ENCODE results near the gene HDLBP. TPM values are rescaled to one million over a fixed set of nuclear protein-coding genes. Genes with fewer than 3 reads are reported as not detected.

The HDLBP gene
- total and polyA plus RNA-seq, 10 donors = 46.1 to 333 (median 244) TPM

DNA sequence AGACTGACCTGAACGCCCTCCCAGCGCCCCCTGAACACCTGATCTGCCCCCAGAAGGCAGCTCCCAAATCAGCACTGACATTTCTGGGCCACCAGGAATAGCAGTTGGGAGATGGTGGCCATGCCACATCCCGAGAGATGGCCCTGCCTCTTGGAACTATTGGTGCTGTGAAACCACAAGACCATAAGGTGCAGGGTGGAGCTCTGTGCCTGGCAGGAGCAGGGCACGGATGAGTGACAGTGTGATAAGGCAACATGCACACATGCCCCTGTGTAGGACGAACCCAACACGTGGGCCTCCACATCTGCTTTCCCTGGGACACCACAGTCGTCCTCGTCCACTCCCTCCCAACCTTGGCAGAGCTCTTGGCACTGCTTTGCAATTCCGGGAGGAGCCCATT, 100.1 kb downstream of the HDLBP start:
- H3K27ac ChIP-seq = no peak overlapping the region
- peaks cover 0 to 12% (median 0%) of the 10 kb centered on the region in 7 donors for H3K27me3 ChIP-seq (replicated peaks in 1 of 7)
- no peak for DNase-seq
- no peaks in the 10 kb centered on the region for H3K9me3 ChIP-seq
- H3K4me1 ChIP-seq = peaks cover 3 to 33% (median 19%) of the 10 kb centered on the region in 6 donors
- no peak overlapping the region for H3K4me3 ChIP-seq
- H3K36me3 ChIP-seq = no peaks in the 10 kb centered on the region
- 56 to 69% (median 64%) methylated on average over 7 to 9 of the region's 9 CpGs for WGBS, 5 donors
- intact Hi-C loops (cut with DNase I; ENCODE audit: low total_unique reads) = no loop called here
- TF ChIP-seq, protein P1, sequence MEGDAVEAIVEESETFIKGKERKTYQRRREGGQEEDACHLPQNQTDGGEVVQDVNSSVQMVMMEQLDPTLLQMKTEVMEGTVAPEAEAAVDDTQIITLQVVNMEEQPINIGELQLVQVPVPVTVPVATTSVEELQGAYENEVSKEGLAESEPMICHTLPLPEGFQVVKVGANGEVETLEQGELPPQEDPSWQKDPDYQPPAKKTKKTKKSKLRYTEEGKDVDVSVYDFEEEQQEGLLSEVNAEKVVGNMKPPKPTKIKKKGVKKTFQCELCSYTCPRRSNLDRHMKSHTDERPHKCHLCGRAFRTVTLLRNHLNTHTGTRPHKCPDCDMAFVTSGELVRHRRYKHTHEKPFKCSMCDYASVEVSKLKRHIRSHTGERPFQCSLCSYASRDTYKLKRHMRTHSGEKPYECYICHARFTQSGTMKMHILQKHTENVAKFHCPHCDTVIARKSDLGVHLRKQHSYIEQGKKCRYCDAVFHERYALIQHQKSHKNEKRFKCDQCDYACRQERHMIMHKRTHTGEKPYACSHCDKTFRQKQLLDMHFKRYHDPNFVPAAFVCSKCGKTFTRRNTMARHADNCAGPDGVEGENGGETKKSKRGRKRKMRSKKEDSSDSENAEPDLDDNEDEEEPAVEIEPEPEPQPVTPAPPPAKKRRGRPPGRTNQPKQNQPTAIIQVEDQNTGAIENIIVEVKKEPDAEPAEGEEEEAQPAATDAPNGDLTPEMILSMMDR (IDR thresholded peaks at IDR 0.05 in 8 of 11, conservative IDR thresholded peaks at IDR 0.05 in 3 of 11) = no peak
- no peak for TF ChIP-seq POLR2AphosphoS5 (IDR thresholded peaks at IDR 0.05)
- TF ChIP-seq POLR2A (IDR thresholded peaks at IDR 0.05) = no peak

DNA sequence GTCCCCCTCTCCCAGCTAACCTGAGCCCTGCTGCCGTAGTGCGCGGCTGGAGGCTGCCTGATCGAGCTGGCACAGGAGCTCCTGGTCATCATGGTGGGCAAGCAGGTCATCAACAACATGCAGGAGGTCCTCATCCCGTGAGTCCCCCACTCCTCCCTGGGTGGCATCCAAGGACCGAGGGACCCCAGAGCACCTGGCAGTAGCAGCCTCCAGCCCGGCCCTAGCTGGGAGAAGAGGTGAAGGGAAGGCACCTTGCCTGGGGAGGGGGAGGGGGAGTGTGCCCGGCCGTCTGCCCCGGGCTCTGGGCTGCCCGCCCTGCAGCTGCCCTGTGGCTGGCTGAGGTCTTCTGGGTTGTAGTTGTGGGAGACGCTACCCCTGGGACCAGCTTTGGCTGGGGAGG, 100.7 kb downstream of the HDLBP start:
- 78 to 90% (median 87%) methylated on average over 10 to 12 of the region's 12 CpGs for WGBS, 5 donors
- DNase-seq = no peak
- H3K9me3 ChIP-seq = no peaks in the 10 kb centered on the region
- TF ChIP-seq POLR2A (IDR thresholded peaks at IDR 0.05) (no peak), POLR2AphosphoS5 (IDR thresholded peaks at IDR 0.05) (no peak)
- TF ChIP-seq, protein P1 (IDR thresholded peaks at IDR 0.05 in 8 of 11, conservative IDR thresholded peaks at IDR 0.05 in 3 of 11) = no peak
- peaks cover 3 to 33% (median 19%) of the 10 kb centered on the region in 6 donors for H3K4me1 ChIP-seq
- H3K36me3 ChIP-seq = no peaks in the 10 kb centered on the region
- H3K27ac ChIP-seq = no peak overlapping the region
- no peak overlapping the region for H3K4me3 ChIP-seq
- H3K27me3 ChIP-seq (replicated peaks in 1 of 7) = peaks cover 0 to 10% (median 0%) of the 10 kb centered on the region in 7 donors
- intact Hi-C loops (cut with DNase I; ENCODE audit: low total_unique reads) = no loop called here

DNA sequence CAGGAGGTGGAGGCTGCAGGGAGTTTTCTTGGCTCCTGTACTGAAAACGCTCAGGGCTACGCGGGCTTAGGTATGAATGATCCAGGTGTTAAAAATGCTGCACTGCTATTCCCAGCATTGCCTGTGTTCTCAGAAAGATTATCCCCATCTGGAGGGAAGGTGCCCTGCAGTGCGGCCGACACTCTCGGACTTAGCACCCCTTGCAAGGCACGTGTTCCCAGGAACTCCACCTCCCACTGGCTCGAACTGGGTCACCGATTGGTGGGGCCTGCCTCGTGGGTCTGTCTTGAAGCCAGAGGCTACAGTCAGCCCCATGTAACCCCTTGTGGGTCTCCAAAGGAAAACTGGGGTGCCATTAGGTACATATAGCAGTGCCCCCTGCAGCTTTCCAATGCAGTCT, 101.3 kb downstream of the HDLBP start:
- intact Hi-C loops (cut with DNase I; ENCODE audit: low total_unique reads) = no loop called here

DNA sequence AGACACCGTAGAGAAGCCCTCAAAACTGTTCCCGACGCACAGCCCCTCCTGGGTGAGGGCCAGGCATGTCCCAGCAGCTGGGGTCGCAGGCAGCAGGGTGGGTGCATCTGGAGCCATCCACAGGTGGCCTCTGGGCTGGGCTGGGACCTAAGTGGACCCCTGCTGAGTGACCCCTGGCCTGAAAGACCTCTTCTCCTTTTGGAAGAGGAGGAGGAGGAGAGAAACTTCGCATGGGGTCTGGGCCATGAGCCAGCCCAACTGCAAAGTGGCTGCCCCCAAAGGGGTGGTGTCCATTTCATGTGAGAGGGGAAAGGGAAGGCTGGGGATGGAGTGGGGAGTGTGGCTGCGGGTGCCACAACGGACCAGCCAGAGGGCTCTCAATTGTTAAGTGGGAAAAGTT, 101.9 kb downstream of the HDLBP start:
- DNase-seq = no peak
- WGBS, 5 donors = 68 to 87% (median 81%) methylated on average over 4 to 7 of the region's 7 CpGs
- peaks cover 0 to 23% (median 11%) of the 10 kb centered on the region in 6 donors for H3K4me1 ChIP-seq
- H3K36me3 ChIP-seq = no peaks in the 10 kb centered on the region
- intact Hi-C loops (cut with DNase I; ENCODE audit: low total_unique reads) = no loop called here
- no peak overlapping the region for H3K4me3 ChIP-seq
- H3K9me3 ChIP-seq = no peaks in the 10 kb centered on the region
- TF ChIP-seq POLR2AphosphoS5 (IDR thresholded peaks at IDR 0.05) = no peak
- TF ChIP-seq, protein P1 (IDR thresholded peaks at IDR 0.05 in 8 of 11, conservative IDR thresholded peaks at IDR 0.05 in 3 of 11) = no peak
- no peak for TF ChIP-seq POLR2A (IDR thresholded peaks at IDR 0.05)
- H3K27ac ChIP-seq = no peak overlapping the region
- H3K27me3 ChIP-seq (replicated peaks in 1 of 7) = peaks cover 0 to 10% (median 0%) of the 10 kb centered on the region in 7 donors

More for the DNA sequence above, 101.3 kb downstream of the HDLBP start:
- no peaks in the 10 kb centered on the region for H3K9me3 ChIP-seq
- no peak for DNase-seq
- no peak for TF ChIP-seq POLR2AphosphoS5 (IDR thresholded peaks at IDR 0.05)
- TF ChIP-seq, protein P1 (IDR thresholded peaks at IDR 0.05 in 8 of 11, conservative IDR thresholded peaks at IDR 0.05 in 3 of 11) = no peak
- TF ChIP-seq POLR2A (IDR thresholded peaks at IDR 0.05) = no peak
- no peak overlapping the region for H3K27ac ChIP-seq
- no peaks in the 10 kb centered on the region for H3K36me3 ChIP-seq
- peaks cover 0 to 10% (median 0%) of the 10 kb centered on the region in 7 donors for H3K27me3 ChIP-seq (replicated peaks in 1 of 7)
- no peak overlapping the region for H3K4me3 ChIP-seq
- WGBS, 5 donors = 62 to 85% (median 72%) methylated on average over 10 of the region's 10 CpGs
- peaks cover 3 to 30% (median 17%) of the 10 kb centered on the region in 6 donors for H3K4me1 ChIP-seq

Measured in spleen (tissue), 11 donors.